ENCODE results near the gene ADAM10. TPM values are rescaled to one million over a fixed set of nuclear protein-coding genes. Genes with fewer than 3 reads are reported as not detected.

Gene ADAM10
- total RNA-seq, 3 donors from 2014 or later: 53.8 to 113 (median 78.3) TPM

DNA sequence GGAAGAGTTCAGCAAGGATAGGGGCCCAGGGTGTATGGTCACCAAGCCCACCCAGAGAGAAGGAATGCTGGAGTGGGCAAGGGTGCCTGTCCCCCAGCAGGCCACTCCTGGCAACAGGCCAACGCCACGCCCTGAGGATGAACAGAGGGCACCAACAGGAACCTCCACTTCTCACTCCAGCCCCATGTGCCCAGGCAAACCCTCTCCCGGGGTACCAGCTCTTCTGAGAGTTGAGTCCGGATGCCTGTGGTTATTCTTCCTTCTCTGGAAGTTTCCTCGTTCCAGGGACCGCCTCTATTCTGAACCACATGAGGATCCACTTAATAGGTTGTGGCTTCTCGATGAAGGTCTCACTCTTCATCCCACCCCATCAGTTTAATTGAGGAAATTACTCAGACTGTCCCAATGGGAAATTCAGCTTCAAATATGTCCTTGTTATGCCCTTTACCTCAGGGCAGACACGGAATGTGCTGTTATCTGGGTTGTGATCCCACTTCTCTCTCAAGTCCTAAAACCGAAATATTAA, 203.4 kb downstream of the ADAM10 start:
- intact Hi-C loops (cut with DNase I; ENCODE audit: low total_unique reads): no loop called here
- TF ChIP-seq POLR2AphosphoS5 (IDR thresholded peaks at IDR 0.05): no peak
- TF ChIP-seq, protein P1, sequence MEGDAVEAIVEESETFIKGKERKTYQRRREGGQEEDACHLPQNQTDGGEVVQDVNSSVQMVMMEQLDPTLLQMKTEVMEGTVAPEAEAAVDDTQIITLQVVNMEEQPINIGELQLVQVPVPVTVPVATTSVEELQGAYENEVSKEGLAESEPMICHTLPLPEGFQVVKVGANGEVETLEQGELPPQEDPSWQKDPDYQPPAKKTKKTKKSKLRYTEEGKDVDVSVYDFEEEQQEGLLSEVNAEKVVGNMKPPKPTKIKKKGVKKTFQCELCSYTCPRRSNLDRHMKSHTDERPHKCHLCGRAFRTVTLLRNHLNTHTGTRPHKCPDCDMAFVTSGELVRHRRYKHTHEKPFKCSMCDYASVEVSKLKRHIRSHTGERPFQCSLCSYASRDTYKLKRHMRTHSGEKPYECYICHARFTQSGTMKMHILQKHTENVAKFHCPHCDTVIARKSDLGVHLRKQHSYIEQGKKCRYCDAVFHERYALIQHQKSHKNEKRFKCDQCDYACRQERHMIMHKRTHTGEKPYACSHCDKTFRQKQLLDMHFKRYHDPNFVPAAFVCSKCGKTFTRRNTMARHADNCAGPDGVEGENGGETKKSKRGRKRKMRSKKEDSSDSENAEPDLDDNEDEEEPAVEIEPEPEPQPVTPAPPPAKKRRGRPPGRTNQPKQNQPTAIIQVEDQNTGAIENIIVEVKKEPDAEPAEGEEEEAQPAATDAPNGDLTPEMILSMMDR (IDR thresholded peaks at IDR 0.05): no peak
- TF ChIP-seq POLR2A (IDR thresholded peaks at IDR 0.05): no peak
- no peaks in the 10 kb centered on the region for H3K9me3 ChIP-seq
- H3K4me3 ChIP-seq: no peak overlapping the region
- no peaks in the 10 kb centered on the region for H3K36me3 ChIP-seq
- H3K27me3 ChIP-seq: no peaks in the 10 kb centered on the region
- no peak for DNase-seq (ENCODE audit: low spot score in 2 of 2)
- H3K27ac ChIP-seq: no peak overlapping the region
- H3K4me1 ChIP-seq: no peaks in the 10 kb centered on the region

DNA sequence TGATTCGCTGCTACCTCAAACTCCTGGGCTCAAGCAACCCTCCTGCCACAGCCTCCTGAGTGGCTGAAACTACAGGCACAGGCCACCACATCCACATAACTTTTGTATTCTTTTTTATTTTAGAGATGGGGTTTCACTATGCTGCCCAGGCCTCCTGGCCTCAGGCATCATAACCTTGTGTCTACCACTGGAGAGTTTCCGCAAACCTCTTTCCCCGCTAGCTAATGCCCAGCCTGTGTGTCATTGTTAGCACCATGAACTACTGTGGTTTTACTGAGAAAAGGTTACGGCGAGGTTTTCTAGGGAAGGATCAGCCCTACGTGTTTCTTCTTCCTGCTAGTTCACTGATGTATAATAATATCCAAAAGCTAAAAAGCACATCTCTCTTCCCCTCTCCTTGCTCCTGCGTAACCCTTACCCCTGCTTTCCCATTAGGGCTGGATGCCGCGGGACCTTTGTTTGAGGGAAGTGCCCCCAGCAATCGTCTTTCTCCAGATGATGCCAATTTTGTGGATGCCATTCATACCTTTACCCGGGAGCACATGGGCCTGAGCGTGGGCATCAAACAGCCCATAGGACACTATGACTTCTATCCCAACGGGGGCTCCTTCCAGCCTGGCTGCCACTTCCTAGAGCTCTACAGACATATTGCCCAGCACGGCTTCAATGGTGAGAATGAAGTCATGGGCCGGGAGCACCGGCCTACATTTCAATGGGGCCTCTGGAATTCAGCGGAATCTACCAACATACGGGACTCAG, 204.0 kb downstream of the ADAM10 start:
- H3K9me3 ChIP-seq: no peaks in the 10 kb centered on the region
- TF ChIP-seq POLR2AphosphoS5 (IDR thresholded peaks at IDR 0.05): no peak
- no peak for TF ChIP-seq POLR2A (IDR thresholded peaks at IDR 0.05)
- TF ChIP-seq, protein P1 (IDR thresholded peaks at IDR 0.05): no peak
- intact Hi-C loops (cut with DNase I; ENCODE audit: low total_unique reads): no loop called here
- H3K36me3 ChIP-seq: no peaks in the 10 kb centered on the region
- no peak overlapping the region for H3K4me3 ChIP-seq
- H3K27ac ChIP-seq: no peak overlapping the region
- DNase-seq (ENCODE audit: low spot score in 2 of 2): no peak
- H3K27me3 ChIP-seq: no peaks in the 10 kb centered on the region
- H3K4me1 ChIP-seq: no peaks in the 10 kb centered on the region

DNA sequence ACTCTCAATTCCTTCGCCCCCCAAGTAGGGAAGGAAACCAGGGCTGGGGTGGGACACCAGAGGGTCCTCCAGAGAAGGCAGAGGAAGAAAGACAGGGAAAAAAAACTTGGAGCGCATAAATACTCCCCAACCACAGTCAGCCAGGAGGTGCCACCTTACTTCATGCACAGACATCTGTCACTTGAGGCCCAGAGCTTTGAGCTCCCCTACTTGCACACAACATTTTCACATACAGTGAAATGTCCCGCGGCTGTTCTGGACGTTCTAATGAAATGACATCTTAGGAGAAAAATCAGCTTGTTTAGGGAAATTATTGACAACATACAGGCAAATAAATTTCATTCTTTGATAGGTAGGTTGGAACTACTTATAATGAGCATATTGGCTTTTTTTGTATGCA, 204.8 kb downstream of the ADAM10 start:
- TF ChIP-seq, protein P1 (IDR thresholded peaks at IDR 0.05): no peak
- TF ChIP-seq POLR2AphosphoS5 (IDR thresholded peaks at IDR 0.05): no peak
- H3K27ac ChIP-seq: no peak overlapping the region
- H3K4me1 ChIP-seq: no peaks in the 10 kb centered on the region
- no peak overlapping the region for H3K4me3 ChIP-seq
- DNase-seq (ENCODE audit: low spot score in 2 of 2): no peak
- intact Hi-C loops (cut with DNase I; ENCODE audit: low total_unique reads): no loop called here
- no peaks in the 10 kb centered on the region for H3K36me3 ChIP-seq
- no peaks in the 10 kb centered on the region for H3K9me3 ChIP-seq
- H3K27me3 ChIP-seq: no peaks in the 10 kb centered on the region

DNA sequence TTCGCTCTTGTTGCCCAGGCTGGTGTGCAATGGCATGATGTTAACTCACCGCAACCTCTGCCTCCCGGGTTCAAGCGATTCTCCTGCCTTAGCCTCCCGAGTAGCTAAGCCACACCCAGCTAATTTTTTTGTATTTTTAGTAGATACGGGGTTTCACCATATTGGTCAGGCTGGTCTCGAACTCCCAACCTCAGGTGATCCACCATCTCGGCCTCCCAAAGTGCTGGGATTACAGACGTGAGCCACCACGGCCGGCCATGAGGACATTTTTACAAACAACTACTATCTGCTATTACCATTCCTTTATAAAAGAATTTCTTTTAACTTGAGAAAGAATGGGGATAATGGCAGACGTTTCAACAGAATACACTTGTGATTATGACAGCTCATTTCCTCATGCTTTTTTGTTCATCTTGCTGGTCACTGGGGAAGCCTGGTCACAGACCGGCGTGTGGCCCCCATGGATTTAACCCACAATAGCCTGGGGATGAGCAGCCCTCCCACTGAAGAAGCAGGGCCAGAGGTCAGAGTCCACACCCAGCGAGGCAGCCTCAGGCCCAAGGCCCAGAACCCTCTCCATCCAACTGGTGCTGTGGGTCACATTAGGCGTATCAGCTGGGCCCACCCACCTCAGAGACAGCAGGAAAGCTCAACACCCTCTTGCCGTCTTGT, 205.7 kb downstream of the ADAM10 start:
- Histone ChIP-seq H3K4me3 (no peak overlapping the region), H3K4me1 (no peaks in the 10 kb centered on the region), H3K9me3 (no peaks in the 10 kb centered on the region), H3K36me3 (no peaks in the 10 kb centered on the region), H3K27ac (no peak overlapping the region), H3K27me3 (no peaks in the 10 kb centered on the region)
- TF ChIP-seq, protein P1 (IDR thresholded peaks at IDR 0.05): no peak
- TF ChIP-seq POLR2A (IDR thresholded peaks at IDR 0.05): no peak
- TF ChIP-seq POLR2AphosphoS5 (IDR thresholded peaks at IDR 0.05): no peak
- no peak for DNase-seq (ENCODE audit: low spot score in 2 of 2)
- intact Hi-C loops (cut with DNase I; ENCODE audit: low total_unique reads): no loop called here

All from breast epithelium (tissue), 4 donors.